Breast epithelium (tissue), 3 donors: ENCODE data around the gene PGS1.

Experiments used
- POLR2A ChIP-seq: fragments of 450-650 bp; IDR thresholded peaks from one replicate; pipeline ENCODE4 v1.6.1; 2016; ENCODE audit warnings: antibody characterized with exemption, mild to moderate bottlenecking, moderate library complexity
- TF ChIP-seq, protein P1 (sequence below), 3 donors: fragments of 450-650 bp; IDR thresholded peaks; one replicate each; pipeline ENCODE4 v1.5.1; 2016 to 2017; ENCODE audit warnings: antibody characterized with exemption in 3 of 3, mild to moderate bottlenecking in 3 of 3, moderate library complexity in 3 of 3

DNA sequence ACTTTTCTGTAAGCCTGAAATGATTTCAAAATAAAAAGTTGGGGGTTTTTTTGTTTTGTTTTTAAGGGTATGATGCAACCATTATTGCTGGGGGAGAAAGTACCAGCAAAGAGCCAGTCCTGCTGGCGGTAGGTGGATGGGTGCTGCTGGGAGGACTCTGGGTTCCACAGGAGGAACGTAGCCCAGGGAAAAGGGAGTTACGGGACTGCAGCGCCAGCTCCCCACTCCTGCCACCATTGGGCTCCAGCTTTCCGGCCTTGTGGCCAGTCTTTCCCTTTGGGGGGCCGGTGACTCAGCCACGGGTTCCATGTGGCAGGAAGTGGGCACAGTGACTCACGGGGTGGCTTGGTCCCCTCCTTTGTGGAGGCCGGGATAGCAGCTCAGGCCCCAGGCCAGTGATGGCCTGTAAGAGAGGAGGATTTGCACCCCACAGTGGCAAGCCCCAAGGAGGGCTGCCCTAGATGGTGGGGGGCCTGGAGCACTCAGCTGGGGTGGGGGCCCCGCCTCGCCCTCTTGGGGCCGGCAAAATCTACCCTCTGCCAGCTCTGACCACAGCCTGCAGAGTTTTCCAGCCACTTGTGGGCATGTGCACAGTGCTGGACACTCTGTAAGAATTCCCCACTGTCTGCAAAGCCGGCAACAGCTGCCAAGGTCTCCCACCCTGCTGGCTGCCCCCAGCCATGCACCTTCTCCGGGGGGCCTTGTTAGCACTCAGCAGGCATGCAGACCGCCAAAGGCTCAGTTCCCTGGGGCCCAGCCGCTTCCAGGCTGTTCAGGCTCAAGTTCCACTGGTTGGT lies 49.0 kb upstream of the PGS1 start:
- no peak for TF ChIP-seq POLR2A
- TF ChIP-seq, protein P1, sequence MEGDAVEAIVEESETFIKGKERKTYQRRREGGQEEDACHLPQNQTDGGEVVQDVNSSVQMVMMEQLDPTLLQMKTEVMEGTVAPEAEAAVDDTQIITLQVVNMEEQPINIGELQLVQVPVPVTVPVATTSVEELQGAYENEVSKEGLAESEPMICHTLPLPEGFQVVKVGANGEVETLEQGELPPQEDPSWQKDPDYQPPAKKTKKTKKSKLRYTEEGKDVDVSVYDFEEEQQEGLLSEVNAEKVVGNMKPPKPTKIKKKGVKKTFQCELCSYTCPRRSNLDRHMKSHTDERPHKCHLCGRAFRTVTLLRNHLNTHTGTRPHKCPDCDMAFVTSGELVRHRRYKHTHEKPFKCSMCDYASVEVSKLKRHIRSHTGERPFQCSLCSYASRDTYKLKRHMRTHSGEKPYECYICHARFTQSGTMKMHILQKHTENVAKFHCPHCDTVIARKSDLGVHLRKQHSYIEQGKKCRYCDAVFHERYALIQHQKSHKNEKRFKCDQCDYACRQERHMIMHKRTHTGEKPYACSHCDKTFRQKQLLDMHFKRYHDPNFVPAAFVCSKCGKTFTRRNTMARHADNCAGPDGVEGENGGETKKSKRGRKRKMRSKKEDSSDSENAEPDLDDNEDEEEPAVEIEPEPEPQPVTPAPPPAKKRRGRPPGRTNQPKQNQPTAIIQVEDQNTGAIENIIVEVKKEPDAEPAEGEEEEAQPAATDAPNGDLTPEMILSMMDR (IDR thresholded peaks at IDR 0.05), result no peak
